ENCODE measurements around the gene DCTN2.

DCTN2 gene

GRCh38 chr12:57552306-57552651, 5.3 kb upstream of the DCTN2 start:
- TF ChIP-seq ZFX (IDR thresholded peaks at IDR 0.05) (no peak), CTCF (conservative IDR thresholded peaks at IDR 0.05) (no peak)
- H3K27ac ChIP-seq: no peak overlapping the region

GRCh38 chr12:57551637-57552305, 4.8 kb upstream of the DCTN2 start:
- no peak overlapping the region for H3K27ac ChIP-seq
- no peak for TF ChIP-seq ZFX (IDR thresholded peaks at IDR 0.05)
- TF ChIP-seq CTCF (conservative IDR thresholded peaks at IDR 0.05): no peak

GRCh38 chr12:57550641-57551549, 3.9 kb upstream of the DCTN2 start:
- no peak for TF ChIP-seq CTCF (conservative IDR thresholded peaks at IDR 0.05)
- no peak for TF ChIP-seq ZFX (IDR thresholded peaks at IDR 0.05)
- H3K27ac ChIP-seq: no peak overlapping the region

- no peak for TF ChIP-seq CTCF (conservative IDR thresholded peaks at IDR 0.05)
- no peak for TF ChIP-seq ZFX (IDR thresholded peaks at IDR 0.05)
- no peak within 1 kb of the TSS for H3K27ac ChIP-seq
Measured at GRCh38 chr12:57549909-57550640, 3.1 kb upstream of the DCTN2 start, which contains the start of gene KIF5A. Gene KIF5A, plus strand, starts transcription at chr12:57550044. Its CDS starts 228 bp downstream, at chr12:57550272.

- TF ChIP-seq CTCF (conservative IDR thresholded peaks at IDR 0.05): no peak
- no peak for TF ChIP-seq ZFX (IDR thresholded peaks at IDR 0.05)
- no peak overlapping the region for H3K27ac ChIP-seq
Measured at GRCh38 chr12:57549203-57549908, 2.4 kb upstream of the DCTN2 start.

GRCh38 chr12:57548488-57548887, 1.5 kb upstream of the DCTN2 start:
- H3K27ac ChIP-seq: no peak overlapping the region
- TF ChIP-seq ZFX (IDR thresholded peaks at IDR 0.05) (no peak), CTCF (conservative IDR thresholded peaks at IDR 0.05) (no peak)
